GM04504 (cell line): ENCODE measurements around the gene DUSP9.

ENCODE experiments used
- DNase-seq: peaks from one replicate; pipeline ENCODE4 v3.0.0-alpha.2; 2012; ENCODE audit warnings: low read depth

DUSP9 gene

DNA sequence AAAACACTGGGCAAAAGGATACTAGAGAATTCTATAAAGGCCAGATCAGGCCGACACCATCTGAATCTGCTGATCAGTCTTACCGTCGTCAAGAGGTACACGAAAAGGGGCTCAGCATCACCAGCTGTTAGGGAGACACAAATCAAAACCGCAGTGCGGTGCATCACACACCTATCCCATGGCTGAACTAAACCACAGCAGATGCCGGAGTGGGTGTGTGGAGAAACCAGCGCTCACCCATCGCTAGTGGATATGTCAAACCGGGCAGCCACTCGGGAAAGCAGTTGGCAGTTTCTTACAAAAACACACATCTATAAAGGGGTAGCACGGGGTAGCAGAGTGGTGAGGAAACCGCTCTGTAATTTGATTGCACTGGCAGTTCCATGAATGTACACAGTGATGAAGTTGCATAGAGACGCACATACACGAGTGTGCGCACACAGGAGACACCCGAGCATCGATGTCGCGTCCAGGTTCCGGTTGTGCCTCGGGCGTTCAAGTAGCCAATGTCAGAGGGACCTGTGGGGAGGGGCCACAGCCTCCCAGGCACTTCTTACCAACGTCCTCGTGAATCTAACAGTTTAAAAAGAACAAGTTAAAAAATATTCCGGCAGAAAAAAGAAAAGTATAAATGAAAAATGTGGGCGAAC, 24.9 kb upstream of the DUSP9 start:
- no peak for DNase-seq

GRCh38 chrX:153622661-153623309, 24.2 kb upstream of the DUSP9 start:
- no peak for DNase-seq

DNA sequence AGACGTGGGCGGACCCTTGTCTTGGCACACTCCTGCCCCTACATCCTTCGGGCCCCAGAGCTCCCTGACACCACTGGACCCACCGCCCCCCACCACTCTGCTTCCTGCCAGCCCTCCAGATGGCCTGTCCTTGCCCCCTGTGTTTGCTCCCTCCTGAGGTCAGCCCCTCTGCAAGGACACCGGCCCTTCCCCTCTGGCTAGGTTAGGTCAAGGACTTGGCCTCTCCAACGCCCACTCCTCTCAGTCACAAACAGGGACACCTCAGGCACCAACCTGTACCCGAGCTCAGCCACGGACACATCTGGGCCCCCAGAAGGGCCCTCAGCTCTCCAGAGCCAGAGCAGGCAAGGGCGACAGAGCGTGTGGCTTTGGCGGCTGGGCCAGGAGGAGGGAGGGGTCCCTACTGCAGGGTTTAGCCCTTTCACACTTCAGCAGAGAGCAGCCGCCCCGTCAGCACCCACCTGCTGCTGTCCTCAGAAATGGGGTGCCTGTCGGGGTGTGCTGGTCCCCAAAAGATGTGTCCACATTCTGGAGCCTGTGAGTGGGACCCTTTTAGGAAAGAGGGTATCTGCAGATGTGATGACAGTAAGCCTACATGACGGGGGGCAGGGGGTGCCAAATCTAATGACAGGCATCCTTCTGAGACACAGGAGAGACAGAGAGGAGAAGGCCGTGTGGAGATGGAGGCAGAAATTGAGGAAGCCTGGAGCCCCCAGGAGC, 23.5 kb upstream of the DUSP9 start:
- DNase-seq, result no peak

DNA sequence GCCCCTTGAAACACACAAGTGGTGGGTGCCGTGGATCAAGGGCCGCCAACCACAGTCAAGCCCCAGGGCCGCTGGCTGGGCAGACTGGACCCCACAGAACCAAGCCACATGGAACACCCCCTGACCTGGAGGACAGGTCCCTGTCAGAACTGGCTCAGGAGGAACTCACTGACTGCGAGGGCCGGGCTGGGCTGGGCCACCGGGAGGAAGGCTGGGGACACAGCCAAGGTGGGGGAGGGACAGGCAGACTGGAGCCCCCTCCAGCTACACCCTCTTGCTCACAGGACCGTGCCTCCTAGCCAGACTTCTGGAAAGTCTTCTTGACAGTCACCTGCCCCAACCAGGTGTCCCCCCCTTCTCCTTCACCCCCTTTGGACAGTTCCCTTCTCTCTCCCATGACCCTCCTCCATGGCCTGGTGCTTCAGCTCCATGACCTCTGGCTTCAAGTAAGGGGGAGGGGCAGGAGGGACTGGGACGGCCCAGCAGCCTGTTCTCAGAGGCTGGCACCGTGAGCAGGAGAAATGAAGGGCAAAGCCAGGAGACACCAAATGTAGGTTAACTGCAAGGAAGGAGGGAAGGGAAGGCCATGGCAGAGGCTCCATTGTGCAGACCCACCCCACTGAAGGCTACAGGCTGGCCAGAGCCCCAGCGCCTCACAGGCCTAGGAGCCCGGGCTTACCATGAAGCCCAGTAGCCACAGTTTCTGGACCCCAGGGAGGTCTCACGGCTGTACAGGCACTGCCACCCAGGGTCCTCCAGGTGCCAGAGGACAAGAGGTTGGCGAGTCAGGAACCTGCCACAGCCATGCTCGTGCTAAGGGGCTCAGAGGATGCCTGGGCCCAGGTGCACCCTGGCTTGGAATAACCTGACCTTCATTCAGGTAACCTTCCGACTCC, 22.6 kb upstream of the DUSP9 start:
- no peak for DNase-seq

DNA sequence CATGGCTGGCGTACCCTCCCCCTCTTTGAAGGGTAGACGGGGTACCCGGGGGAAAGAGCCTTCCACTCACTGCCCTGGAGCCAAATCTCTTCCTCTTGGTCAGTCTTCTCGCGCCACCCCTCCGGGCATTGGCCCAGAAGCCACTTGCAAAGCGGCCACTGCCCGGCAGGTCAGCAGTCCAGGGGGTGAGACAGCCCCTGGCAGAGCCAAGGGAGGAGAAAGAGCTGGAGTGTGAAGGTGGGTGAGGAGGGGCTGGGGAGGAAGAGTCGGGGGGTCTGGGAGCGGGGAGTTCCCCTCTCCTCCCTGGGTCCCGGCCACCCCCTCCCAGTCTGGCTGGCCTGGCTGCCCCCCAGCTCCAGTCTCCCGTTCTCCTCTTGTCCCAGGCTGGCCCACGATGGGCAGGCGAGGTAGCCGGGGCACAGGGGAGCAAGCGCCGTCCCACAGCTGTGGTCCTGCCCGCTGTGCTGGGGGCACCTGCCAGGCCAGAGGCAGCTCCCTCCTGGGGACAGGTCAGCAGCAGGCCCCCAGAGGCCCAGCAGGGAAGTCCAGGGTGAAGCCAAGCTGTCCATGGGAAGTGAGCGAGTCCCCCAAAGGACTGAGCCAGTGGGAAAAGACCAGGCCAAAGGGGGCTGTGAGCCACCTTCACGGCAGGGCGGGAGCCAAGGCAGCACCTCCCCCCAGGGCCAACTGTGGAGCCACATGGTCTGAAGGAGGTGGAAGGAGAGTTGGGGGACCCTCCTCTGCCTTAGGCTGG, 21.6 kb upstream of the DUSP9 start:
- no peak for DNase-seq

GRCh38 chrX:153626025-153626633, 20.9 kb upstream of the DUSP9 start:
- DNase-seq, result no peak

DNA sequence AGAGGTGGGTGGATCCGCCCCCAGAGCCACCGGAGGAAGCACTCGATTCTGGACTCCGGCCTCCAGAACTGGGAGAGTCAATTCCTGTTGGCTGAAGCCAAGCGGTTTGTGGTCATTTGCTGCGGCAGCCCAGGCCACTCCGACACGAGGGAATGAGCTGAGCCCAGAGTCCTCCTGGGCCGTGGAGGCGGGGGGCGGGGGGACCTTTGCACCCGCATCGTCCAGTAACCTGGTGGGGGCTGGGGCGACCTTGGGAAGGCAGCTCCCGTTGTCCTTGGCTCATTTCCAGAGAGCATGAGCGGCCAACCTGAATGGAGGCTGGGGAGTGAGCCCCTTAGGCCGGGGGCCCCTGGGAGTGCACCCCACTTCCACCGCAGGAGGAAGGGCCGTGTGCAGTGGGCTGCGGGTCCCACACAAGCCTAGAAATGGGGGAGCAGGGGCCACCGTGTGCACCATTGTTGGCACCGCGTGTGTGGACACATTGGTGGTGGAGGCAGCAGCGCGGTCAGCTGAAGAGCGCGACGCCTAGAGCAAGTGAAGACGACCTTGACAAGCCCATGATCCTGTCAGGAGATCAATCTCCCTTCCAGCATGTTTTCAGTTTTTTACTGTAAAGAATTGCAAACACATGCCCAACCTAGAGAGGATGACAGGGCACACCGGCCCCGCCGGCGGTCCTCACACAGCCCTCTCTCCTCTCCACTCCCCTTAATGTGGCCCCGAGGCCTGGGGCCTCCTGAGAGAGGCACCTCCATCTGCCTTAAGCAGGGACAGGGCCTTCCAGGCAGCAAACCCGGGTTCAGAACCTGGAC, 19.9 kb upstream of the DUSP9 start:
- DNase-seq, result no peak

- DNase-seq, result no peak
Observed at GRCh38 chrX:153627675-153628111, 19.3 kb upstream of the DUSP9 start.

DNA sequence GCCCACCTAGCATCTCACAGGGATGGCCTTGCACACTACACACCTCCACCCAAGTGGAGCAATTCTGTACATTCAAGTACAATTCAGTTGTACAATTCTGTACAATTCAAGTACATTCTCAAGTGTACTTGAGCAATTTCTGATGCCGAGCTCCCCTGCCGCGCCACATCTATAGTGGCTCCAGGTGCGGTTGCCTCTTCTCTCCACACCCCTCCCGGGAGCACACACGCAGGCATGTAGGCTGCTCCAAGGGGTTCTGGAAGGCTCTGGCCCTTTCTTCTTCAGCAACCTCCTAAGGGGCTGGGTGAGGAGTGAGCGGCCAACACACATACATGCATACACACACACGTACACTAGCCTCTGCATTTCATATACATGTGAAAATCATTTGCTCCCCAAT, 18.9 kb upstream of the DUSP9 start:
- DNase-seq, result no peak

- DNase-seq, result no peak
Observed at GRCh38 chrX:153628665-153629064, 18.3 kb upstream of the DUSP9 start.

DNA sequence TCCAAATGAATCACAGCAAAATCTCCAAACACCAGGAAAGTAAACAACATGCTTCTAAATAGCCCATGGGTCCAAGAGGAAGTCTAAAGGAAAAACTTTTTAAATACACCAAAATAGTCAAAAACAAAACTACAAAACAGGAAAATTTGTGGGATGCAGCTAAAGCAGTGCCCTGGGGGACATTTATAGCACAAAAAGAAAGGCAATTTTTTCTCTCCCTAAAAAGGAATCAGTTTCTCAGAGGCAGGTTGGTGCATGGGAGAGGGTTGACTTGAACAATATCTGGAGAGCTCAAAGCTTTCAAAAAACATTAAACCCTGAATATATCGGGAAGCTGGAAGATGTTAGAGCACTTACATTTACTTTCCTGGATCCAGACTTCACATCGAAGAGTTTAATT, 15.7 kb upstream of the DUSP9 start:
- no peak for DNase-seq

DNA sequence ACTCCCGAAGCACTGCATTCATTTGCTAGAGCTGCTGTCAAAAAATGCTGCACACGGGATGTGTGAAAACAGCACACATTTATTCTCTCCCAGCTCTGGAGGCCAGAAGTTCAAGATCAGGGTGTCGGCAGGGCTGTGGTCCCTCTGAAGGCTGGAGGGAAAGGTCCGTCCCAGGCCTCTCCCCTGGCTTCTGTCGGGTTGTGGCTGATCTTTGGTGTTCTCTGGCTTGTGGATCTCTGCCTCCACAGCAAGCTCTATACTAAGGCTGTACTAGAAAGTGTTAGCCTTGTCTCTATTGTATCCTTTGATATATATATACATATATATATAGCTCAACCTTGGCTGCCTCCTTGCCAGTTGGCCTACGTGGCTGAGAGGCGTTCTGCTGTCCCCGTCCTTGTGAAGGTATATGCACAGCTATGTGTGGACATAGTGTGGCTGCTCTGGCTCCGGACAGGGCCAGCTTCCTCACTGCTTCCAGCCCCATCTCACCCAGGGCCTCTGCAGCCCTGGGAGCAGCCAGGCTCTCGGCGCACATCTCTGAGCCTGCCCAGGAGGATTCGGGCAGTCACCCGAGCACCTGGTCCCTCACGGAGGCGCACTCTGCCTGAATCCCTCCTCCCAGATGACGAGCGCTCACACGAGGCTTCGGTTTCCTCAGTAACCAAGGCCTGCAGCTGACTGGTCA, 15.0 kb upstream of the DUSP9 start:
- no peak for DNase-seq

- DNase-seq, result no peak
Observed at GRCh38 chrX:153632595-153632946, 14.4 kb upstream of the DUSP9 start.

DNA sequence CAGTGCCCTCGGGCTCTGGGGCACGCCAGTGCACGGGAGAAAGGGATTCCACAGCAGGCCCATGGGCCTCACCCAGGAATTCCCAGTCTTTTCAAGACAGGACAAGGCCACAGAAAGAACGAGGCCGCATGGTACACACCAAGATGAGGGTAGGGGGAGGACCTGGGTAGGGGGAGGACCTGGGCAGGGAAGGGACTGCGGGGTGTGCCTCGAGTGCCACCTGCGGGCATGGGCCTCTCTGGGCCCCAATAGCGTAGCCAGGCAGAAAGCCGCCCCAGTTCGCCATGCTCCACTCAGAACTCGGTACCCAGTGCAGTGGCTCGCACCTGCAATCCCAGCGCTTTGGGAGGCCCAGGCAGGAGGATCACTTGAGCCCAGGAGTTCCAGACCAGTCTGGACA, 14.0 kb upstream of the DUSP9 start:
- no peak for DNase-seq

GRCh38 chrX:153633607-153634180, 13.3 kb upstream of the DUSP9 start:
- no peak for DNase-seq

DNA sequence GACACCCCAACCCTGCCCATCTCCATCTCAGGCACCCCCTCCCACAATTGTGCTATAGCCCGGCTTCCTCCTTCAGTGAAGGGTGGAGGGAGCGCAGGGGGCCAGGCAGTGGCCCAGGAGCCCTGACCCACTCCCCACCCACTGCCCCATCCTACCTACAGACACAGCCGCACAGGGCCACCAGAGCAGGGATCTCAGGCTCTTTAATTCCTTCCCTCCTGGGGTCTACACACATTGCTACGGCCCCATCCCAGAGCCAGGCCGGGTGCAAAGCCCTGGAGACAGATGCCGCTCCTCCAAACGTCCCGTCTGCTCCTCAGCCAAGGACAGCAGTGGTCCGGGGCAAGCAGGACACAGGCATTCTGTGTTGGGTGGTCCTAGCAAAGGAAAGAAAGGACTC, 12.8 kb upstream of the DUSP9 start:
- no peak for DNase-seq

DNA sequence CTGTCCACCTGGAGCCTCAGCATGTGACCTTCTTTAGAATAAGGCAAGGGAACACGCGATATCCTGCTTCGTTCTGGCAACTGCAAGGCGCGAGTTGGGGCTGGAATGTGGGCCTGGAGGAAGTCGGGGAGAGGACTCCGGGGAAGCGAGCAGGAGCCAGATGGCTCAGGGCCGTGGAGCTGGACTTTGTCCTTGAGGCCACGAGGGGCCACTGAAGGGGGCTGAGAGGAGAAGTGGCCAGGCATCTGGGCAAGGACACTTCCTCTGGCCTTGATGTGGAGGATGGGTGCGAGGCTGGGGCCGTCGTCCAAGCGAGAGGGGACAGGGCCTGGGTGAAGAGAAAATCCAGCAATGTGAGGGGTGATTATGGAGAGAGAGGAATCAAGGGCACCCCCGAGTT, 12.2 kb upstream of the DUSP9 start:
- no peak for DNase-seq

- DNase-seq, result no peak
Observed at GRCh38 chrX:153635388-153635787, 11.6 kb upstream of the DUSP9 start.
